ENCODE measurements around the gene NRG3. TPM values are rescaled to one million over a fixed set of nuclear protein-coding genes. Genes with fewer than 3 reads are reported as not detected.

Gene NRG3
- total and polyA plus RNA-seq, 2 donors (not counting 1 experiment from before 2014, with no cell fraction given) = 0.06 TPM; not detected in 1

GRCh38 chr10:82092111-82092510 lies 217.1 kb downstream of the NRG3 start:
- H3K4me2 ChIP-seq (replicated peaks; ENCODE audit: low read depth, low read length, poor library complexity, severe bottlenecking) = no peak overlapping the region
- WGBS (ENCODE audit: insufficient coverage) = 69% methylated on average over 2 of the region's 2 CpGs
- no peaks in the 10 kb centered on the region for H3K9me3 ChIP-seq (ENCODE audit: control extremely low read depth in 1 of 3, control insufficient read depth in 2 of 3, insufficient read depth in 1 of 3, low read length in 2 of 3)
- TF ChIP-seq CTCF (IDR thresholded peaks at IDR 0.05) = no peak
- no peak for TF ChIP-seq EZH2 (IDR thresholded peaks at IDR 0.05; ENCODE audit: borderline replicate concordance, insufficient read depth, low read depth, low read length, poor library complexity, severe bottlenecking)
- no peak overlapping the region for H3K9ac ChIP-seq (ENCODE audit: low read length)
- ChIA-PET POLR2A (no interaction called here), CTCF (no interaction called here)
- no peak for DNase-seq
- H3K36me3 ChIP-seq (replicated peaks in 1 of 2; ENCODE audit: control extremely low read depth in 1 of 2, control insufficient read depth in 1 of 2, extremely low read depth in 1 of 2, insufficient read depth in 2 of 2, low read length in 1 of 2) = no peaks in the 10 kb centered on the region
- no peaks in the 10 kb centered on the region for H3K27me3 ChIP-seq (replicated peaks in 1 of 4; ENCODE audit: control extremely low read depth in 1 of 4, control insufficient read depth in 3 of 4, insufficient read depth in 4 of 4, low read length in 3 of 4)
- Mint-ChIP-seq H3K27ac (no peak overlapping the region), H3K4me1 (no peaks in the 10 kb centered on the region), H3K27me3 (no peaks in the 10 kb centered on the region), H3K9me3 (ENCODE audit: insufficient read depth) (peaks cover 5% of the 10 kb centered on the region), H3K4me3 (no peak overlapping the region)
- no peak overlapping the region for H3K4me3 ChIP-seq (ENCODE audit: control extremely low read depth in 1 of 5, extremely low read depth in 1 of 5, insufficient read depth in 1 of 5, low read depth in 2 of 5, low read length in 4 of 5)
- intact Hi-C loops (cut with micrococcal nuclease) = no loop called here
- no peak for ATAC-seq (ENCODE audit: low read depth)
- no peak overlapping the region for H3K27ac ChIP-seq (ENCODE audit: low read length in 2 of 2)
- H3K4me1 ChIP-seq (ENCODE audit: control insufficient read depth in 2 of 2, insufficient read depth in 2 of 2, low read length in 2 of 2) = no peaks in the 10 kb centered on the region
- H2AFZ ChIP-seq (ENCODE audit: insufficient read depth, low read depth, low read length, poor library complexity, severe bottlenecking) = no peak overlapping the region
- no peaks in the 10 kb centered on the region for H3K79me2 ChIP-seq (ENCODE audit: control insufficient read depth, insufficient read depth, low read length)
- no peaks in the 10 kb centered on the region for H4K20me1 ChIP-seq (ENCODE audit: control insufficient read depth, insufficient read depth, low read length, poor library complexity, severe bottlenecking)

DNA sequence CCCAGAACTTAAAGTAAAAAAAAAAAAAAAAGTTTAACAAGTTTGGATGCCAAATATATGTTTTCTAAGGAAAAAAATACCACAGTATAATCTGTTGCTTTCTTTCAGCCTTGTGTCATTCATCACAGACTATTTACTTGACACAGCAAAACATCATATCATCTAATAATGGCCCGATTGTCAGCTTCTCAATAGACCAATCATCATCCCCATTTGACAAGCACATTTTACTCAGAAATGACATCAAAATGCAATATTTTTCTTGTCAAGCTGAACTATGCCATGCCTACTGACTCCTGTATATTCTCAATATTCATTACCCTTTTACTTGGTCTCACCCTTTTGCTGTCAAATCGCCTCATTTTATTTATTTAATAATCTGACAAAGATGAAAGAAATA lies 249.7 kb downstream of the NRG3 start:
- no peak overlapping the region for H3K4me3 Mint-ChIP-seq
- no peak overlapping the region for H3K9ac ChIP-seq (ENCODE audit: low read length)
- no peaks in the 10 kb centered on the region for H3K4me1 Mint-ChIP-seq

More for the DNA sequence above, 249.7 kb downstream of the NRG3 start:
- H3K36me3 ChIP-seq (replicated peaks in 1 of 2; ENCODE audit: control extremely low read depth in 1 of 2, control insufficient read depth in 1 of 2, extremely low read depth in 1 of 2, insufficient read depth in 2 of 2, low read length in 1 of 2) = no peaks in the 10 kb centered on the region
- no peak overlapping the region for H3K27ac ChIP-seq (ENCODE audit: low read length in 2 of 2)
- Mint-ChIP-seq H3K9me3 (ENCODE audit: insufficient read depth) (peaks cover 2% of the 10 kb centered on the region), H3K27ac (no peak overlapping the region), H3K27me3 (no peaks in the 10 kb centered on the region)
- 100% methylated on average over 1 of the region's 2 CpGs for WGBS (ENCODE audit: insufficient coverage)
- H4K20me1 ChIP-seq (ENCODE audit: control insufficient read depth, insufficient read depth, low read length, poor library complexity, severe bottlenecking) = no peaks in the 10 kb centered on the region
- no peak for TF ChIP-seq EZH2 (IDR thresholded peaks at IDR 0.05; ENCODE audit: borderline replicate concordance, insufficient read depth, low read depth, low read length, poor library complexity, severe bottlenecking)
- no peak for TF ChIP-seq CTCF (IDR thresholded peaks at IDR 0.05)
- H2AFZ ChIP-seq (ENCODE audit: insufficient read depth, low read depth, low read length, poor library complexity, severe bottlenecking) = no peak overlapping the region
- H3K27me3 ChIP-seq (replicated peaks in 1 of 4; ENCODE audit: control extremely low read depth in 1 of 4, control insufficient read depth in 3 of 4, insufficient read depth in 4 of 4, low read length in 3 of 4) = no peaks in the 10 kb centered on the region
- ChIA-PET POLR2A (no interaction called here), CTCF (no interaction called here)
- H3K4me2 ChIP-seq (replicated peaks; ENCODE audit: low read depth, low read length, poor library complexity, severe bottlenecking) = no peak overlapping the region
- no peaks in the 10 kb centered on the region for H3K4me1 ChIP-seq (ENCODE audit: control insufficient read depth in 2 of 2, insufficient read depth in 2 of 2, low read length in 2 of 2)
- ATAC-seq (ENCODE audit: low read depth) = no peak
- no peaks in the 10 kb centered on the region for H3K9me3 ChIP-seq (ENCODE audit: control extremely low read depth in 1 of 3, control insufficient read depth in 2 of 3, insufficient read depth in 1 of 3, low read length in 2 of 3)
- intact Hi-C loops (cut with micrococcal nuclease) = no loop called here
- H3K4me3 ChIP-seq (ENCODE audit: control extremely low read depth in 1 of 5, extremely low read depth in 1 of 5, insufficient read depth in 1 of 5, low read depth in 2 of 5, low read length in 4 of 5) = no peak overlapping the region
- no peak for DNase-seq
- H3K79me2 ChIP-seq (ENCODE audit: control insufficient read depth, insufficient read depth, low read length) = no peaks in the 10 kb centered on the region
